HCT116 (cell line): ENCODE results near the gene SLC10A7. TPM values are rescaled to one million over a fixed set of nuclear protein-coding genes. Genes with fewer than 3 reads are reported as not detected.

Source experiments
- ATAC-seq: fragments of 200-7000 bp; cut with Tn5 transposase; 2 replicates; pipeline ENCODE4 v1.9.1; 2020; ENCODE audit warnings: mild to moderate bottlenecking, moderate library complexity
- BruUV-seq: library from RNA; stranded (reverse); fragments of 400-500 nt; replicated peaks from 2 replicates; lab custom pipeline; 2021; lab: Mats Ljungman, UMichigan
- CTCF ChIA-PET: fragments of 300-600 bp; sonication (Branson Sonifier 250); formaldehyde crosslinking; loops from one replicate; lab custom pipeline; 2021; ENCODE audit warnings: antibody characterized with exemption; lab: Charles Lee
- POLR2A ChIA-PET: fragments of 300-600, 350-600 bp; sonication (Branson Sonifier 250); formaldehyde crosslinking; loops from one replicate; lab custom pipeline; 2021; ENCODE audit warnings: antibody characterized with exemption; lab: Charles Lee
- RAD21 ChIA-PET, 2 experiments: fragments of 300-600 bp; sonication (Branson Sonifier 250); formaldehyde crosslinking; loops; one replicate each; lab custom pipeline; 2023; ENCODE audit warnings: low total read pairs in 2 of 2; ENCODE audit not compliant: uncharacterized antibody in 2 of 2, unreplicated experiment in 2 of 2, low non-redundant PET in 1 of 2; lab: Charles Lee
- DNase-seq: peaks from one replicate; pipeline ENCODE4 v3.0.0-alpha.2; 2010; ENCODE audit warnings: low read depth, low spot score
- H2AFZ ChIP-seq: fragments of 200-600 bp; shearing (Covaris generic), sonication (generic); 2 replicates; pipeline ENCODE4 v1.6.1; 2017; ENCODE audit warnings: low read depth, mixed run types, mixed read lengths, antibody characterized with exemption, low read length; ENCODE audit not compliant: poor library complexity, severe bottlenecking
- H3K27ac ChIP-seq: 2 replicates; pipeline ENCODE4 v1.5.1; 2012; ENCODE audit warnings: low read depth, low read length
- H3K27me3 ChIP-seq: fragments of 200-600 bp; sonication (generic); 2 replicates; pipeline ENCODE4 v1.6.1; 2016; ENCODE audit warnings: mixed run types, low read length, mixed read lengths; ENCODE audit not compliant: insufficient read depth
- H3K36me3 ChIP-seq, 2 experiments: fragments of 200-500 bp in 1 of 2; fragments of 200-600 bp in 1 of 2; sonication (Bioruptor generic) in 1 of 2; sonication (generic) in 1 of 2; 2 replicates each; pipeline versions ENCODE4 v1.5.1 to v1.6.1; 2014 to 2016; ENCODE audit warnings: low read length in 2 of 2, inconsistent platforms in 1 of 2, mixed read lengths in 1 of 2, mixed run types in 1 of 2; ENCODE audit not compliant: insufficient read depth in 2 of 2, control insufficient read depth in 1 of 2
- H3K4me1 ChIP-seq, 2 experiments: fragments of 200-600 bp in 1 of 2; sonication (generic) in 1 of 2; 2 replicates each; pipeline versions ENCODE4 v1.5.1 to v1.6.1; 2012 to 2017; ENCODE audit warnings: low read length in 2 of 2, inconsistent platforms in 1 of 2, mild to moderate bottlenecking in 1 of 2, mixed read lengths in 1 of 2, mixed run types in 1 of 2, moderate library complexity in 1 of 2; ENCODE audit not compliant: insufficient read depth in 2 of 2, control insufficient read depth in 1 of 2
- H3K4me2 ChIP-seq: fragments of 200-600 bp; sonication (generic); 2 replicates; pipeline ENCODE4 v1.6.1; 2017; ENCODE audit warnings: mixed run types, low read length, mixed read lengths
- H3K4me3 ChIP-seq, 2 experiments: fragments of 200-600 bp in 1 of 2; sonication (generic) in 1 of 2; replicated peaks in 1 of 2; 2 replicates each; pipeline ENCODE4 v1.5.1; 2011 to 2016; ENCODE audit warnings: low read length in 2 of 2, control low read depth in 1 of 2, low read depth in 1 of 2, mild to moderate bottlenecking in 1 of 2, mixed read lengths in 1 of 2, mixed run types in 1 of 2
- H3K79me2 ChIP-seq: fragments of 200-600 bp; sonication (generic); 2 replicates; pipeline ENCODE4 v1.6.1; 2017; ENCODE audit warnings: mild to moderate bottlenecking, mixed run types, low read length, moderate library complexity, mixed read lengths; ENCODE audit not compliant: insufficient read depth
- H3K9ac ChIP-seq: fragments of 200-600 bp; sonication (generic); 2 replicates; pipeline ENCODE4 v1.6.1; 2016; ENCODE audit warnings: low read length, mixed read lengths
- H3K9me2 ChIP-seq: fragments of 200-600 bp; sonication (generic), shearing (Covaris generic); 2 replicates; pipeline ENCODE4 v1.6.1; 2017; ENCODE audit warnings: mixed run types, mild to moderate bottlenecking, moderate library complexity; ENCODE audit not compliant: insufficient read depth
- H3K9me3 ChIP-seq, 2 experiments: fragments of 200-500 bp in 1 of 2; fragments of 200-600 bp in 1 of 2; sonication (Bioruptor generic) in 1 of 2; sonication (generic) in 1 of 2; 2 replicates each; pipeline ENCODE4 v1.6.1; 2014 to 2017; ENCODE audit warnings: low read length in 2 of 2, mixed read lengths in 2 of 2, inconsistent platforms in 1 of 2, low read depth in 1 of 2, mild to moderate bottlenecking in 1 of 2, mixed run types in 1 of 2, moderate library complexity in 1 of 2; ENCODE audit not compliant: control insufficient read depth in 1 of 2, insufficient read depth in 1 of 2
- H4K20me1 ChIP-seq: fragments of 200-600 bp; sonication (generic), shearing (Covaris generic); 2 replicates; pipeline ENCODE4 v1.6.1; 2017; ENCODE audit warnings: mixed run types, mild to moderate bottlenecking, moderate library complexity; ENCODE audit not compliant: insufficient read depth
- CEBPB ChIP-seq: IDR thresholded peaks from 2 replicates; pipeline ENCODE4 v1.6.1; 2012; ENCODE audit warnings: low read depth
- FOSL1 ChIP-seq: IDR thresholded peaks from 2 replicates; pipeline ENCODE4 v1.6.1; 2012; ENCODE audit warnings: low read depth
- SP1 ChIP-seq: IDR thresholded peaks from 2 replicates; pipeline ENCODE4 v1.6.1; 2012; ENCODE audit warnings: low read depth
- ZNF274 ChIP-seq: fragments of 200-500 bp; sonication (Bioruptor generic); IDR thresholded peaks from 2 replicates; pipeline ENCODE4 v1.6.1; 2014; ENCODE audit warnings: mild to moderate bottlenecking, low read depth, low read length, inconsistent platforms
- intact Hi-C: fragments of 100-400 bp; cut with micrococcal nuclease; formaldehyde crosslinking; loops from 2 replicates; pipeline ENCODE4 v1.10.0; 2022
- total RNA-seq: library from RNA; stranded (reverse); gene quantifications from one replicate; pipeline ENCODE4 v1.2.1, GENCODE V29; 2021; ENCODE audit not compliant: unreplicated experiment
- TF ChIP-seq, protein P1 (sequence below): IDR thresholded peaks from 2 replicates; pipeline ENCODE4 v1.6.1; 2012; ENCODE audit warnings: low read depth

SLC10A7 gene
- total RNA-seq, 1 experiment from 2014 or later: 5.5 TPM

DNA sequence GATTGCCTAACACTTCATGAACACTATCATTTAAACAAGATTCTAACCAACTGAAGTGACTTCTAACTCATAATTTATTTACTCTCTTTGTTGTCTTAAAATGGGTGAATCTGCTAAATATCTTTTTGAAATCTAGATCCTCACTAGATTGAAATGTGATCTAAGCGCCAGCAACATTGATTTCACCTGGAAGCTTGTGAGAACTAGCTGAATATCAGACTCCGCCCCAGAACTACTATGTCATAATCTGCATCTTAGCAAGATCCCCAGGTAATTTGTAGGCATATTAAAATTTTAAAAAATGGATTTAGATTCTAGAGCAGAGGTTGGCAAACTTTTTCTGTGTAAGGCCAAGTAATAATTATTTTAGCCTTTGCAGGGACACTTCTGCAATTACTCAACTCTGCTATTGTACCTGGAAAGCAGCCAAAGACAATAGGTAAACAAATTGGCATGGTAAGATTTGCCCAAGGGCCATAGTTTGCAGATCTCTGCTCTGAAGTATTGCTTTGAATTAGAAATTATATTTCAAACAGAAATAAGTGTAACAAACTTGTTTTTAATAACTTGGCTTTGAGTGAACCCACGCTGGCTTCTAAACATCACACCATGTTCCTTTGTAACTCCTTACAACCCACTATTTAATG lies 185.9 kb downstream of the SLC10A7 start:
- H3K79me2 ChIP-seq: no peaks in the 10 kb centered on the region
- no peaks in the 10 kb centered on the region for H3K27me3 ChIP-seq
- DNase-seq: no peak
- ChIA-PET CTCF (no interaction called here), RAD21 (no interaction called here), POLR2A (no interaction called here)
- no peak for ATAC-seq
- no TSS peak for BruUV-seq
- H3K4me1 ChIP-seq: peaks cover 19 to 20% of the 10 kb centered on the region in 2 experiments; a peak in 3 of 4 replicates
- H4K20me1 ChIP-seq: no peaks in the 10 kb centered on the region
- H3K4me3 ChIP-seq: no peak overlapping the region
- H3K9ac ChIP-seq: no peak overlapping the region
- H3K9me3 ChIP-seq: no peaks in the 10 kb centered on the region
- no peak overlapping the region for H3K4me2 ChIP-seq
- H3K36me3 ChIP-seq: no peaks in the 10 kb centered on the region
- TF ChIP-seq SP1 (no peak), FOSL1 (no peak), CEBPB (peak; percentile 23; the same call in 1 of the 2 replicates), ZNF274 (no peak)
- TF ChIP-seq, protein P1, sequence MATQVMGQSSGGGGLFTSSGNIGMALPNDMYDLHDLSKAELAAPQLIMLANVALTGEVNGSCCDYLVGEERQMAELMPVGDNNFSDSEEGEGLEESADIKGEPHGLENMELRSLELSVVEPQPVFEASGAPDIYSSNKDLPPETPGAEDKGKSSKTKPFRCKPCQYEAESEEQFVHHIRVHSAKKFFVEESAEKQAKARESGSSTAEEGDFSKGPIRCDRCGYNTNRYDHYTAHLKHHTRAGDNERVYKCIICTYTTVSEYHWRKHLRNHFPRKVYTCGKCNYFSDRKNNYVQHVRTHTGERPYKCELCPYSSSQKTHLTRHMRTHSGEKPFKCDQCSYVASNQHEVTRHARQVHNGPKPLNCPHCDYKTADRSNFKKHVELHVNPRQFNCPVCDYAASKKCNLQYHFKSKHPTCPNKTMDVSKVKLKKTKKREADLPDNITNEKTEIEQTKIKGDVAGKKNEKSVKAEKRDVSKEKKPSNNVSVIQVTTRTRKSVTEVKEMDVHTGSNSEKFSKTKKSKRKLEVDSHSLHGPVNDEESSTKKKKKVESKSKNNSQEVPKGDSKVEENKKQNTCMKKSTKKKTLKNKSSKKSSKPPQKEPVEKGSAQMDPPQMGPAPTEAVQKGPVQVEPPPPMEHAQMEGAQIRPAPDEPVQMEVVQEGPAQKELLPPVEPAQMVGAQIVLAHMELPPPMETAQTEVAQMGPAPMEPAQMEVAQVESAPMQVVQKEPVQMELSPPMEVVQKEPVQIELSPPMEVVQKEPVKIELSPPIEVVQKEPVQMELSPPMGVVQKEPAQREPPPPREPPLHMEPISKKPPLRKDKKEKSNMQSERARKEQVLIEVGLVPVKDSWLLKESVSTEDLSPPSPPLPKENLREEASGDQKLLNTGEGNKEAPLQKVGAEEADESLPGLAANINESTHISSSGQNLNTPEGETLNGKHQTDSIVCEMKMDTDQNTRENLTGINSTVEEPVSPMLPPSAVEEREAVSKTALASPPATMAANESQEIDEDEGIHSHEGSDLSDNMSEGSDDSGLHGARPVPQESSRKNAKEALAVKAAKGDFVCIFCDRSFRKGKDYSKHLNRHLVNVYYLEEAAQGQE: no peak
- no peak overlapping the region for H3K27ac ChIP-seq
- no peak overlapping the region for H2AFZ ChIP-seq
- H3K9me2 ChIP-seq: no peaks in the 10 kb centered on the region
- intact Hi-C loops: loop anchor here (2.0 to 10.0 kb wide), 3 partner anchors 93 to 1121 kb away; no protein-coding TSS in a partner anchor
